ENCODE results near the gene CASS4.
"Not testable (repeated sequence)": the region's sequence is repeated elsewhere in the genome, so short reads cannot be mapped to it uniquely, and the experiment has no call there.

Gene CASS4, protein sequence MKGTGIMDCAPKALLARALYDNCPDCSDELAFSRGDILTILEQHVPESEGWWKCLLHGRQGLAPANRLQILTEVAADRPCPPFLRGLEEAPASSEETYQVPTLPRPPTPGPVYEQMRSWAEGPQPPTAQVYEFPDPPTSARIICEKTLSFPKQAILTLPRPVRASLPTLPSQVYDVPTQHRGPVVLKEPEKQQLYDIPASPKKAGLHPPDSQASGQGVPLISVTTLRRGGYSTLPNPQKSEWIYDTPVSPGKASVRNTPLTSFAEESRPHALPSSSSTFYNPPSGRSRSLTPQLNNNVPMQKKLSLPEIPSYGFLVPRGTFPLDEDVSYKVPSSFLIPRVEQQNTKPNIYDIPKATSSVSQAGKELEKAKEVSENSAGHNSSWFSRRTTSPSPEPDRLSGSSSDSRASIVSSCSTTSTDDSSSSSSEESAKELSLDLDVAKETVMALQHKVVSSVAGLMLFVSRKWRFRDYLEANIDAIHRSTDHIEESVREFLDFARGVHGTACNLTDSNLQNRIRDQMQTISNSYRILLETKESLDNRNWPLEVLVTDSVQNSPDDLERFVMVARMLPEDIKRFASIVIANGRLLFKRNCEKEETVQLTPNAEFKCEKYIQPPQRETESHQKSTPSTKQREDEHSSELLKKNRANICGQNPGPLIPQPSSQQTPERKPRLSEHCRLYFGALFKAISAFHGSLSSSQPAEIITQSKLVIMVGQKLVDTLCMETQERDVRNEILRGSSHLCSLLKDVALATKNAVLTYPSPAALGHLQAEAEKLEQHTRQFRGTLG

DNA sequence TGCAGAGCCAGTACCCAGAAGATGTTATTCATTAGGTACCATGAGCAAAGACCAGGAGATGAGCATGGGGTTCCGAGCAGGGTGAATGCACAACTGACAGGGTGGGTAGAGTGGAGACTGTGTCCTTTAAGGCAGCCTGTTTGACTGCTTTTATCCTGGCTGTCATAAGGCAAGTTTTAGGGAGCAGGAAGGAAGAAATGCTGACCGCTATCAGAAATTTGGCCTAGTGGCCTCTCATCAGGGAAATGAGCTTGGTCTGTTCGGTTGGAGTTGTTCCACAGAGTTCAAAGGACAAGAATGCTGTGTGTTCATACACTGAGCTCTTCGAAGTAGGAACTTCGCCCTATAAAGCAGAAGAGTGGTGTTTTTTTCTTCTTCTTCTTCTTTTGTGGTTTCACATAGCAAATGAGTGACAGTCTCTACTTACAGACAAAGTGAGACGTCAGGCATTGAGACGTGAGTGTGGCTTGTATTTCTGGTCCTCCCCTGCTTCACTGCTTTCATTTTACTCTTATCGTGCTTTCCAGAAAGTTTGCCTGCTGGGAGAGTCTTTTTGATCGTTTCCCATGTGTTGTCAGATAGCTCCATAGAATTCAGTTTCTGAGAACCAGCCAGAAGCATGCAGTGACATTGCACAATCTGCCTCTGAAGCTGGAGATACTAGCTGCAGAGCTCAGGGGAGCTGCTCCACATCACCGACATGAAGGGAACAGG is at the start of gene CASS4:
Gene CASS4, plus strand, starts transcription at position 502 of the 714 bp plus-strand sequence. Its CDS starts 199 bp downstream, at position 701.
- DNase-seq: no peak

DNA sequence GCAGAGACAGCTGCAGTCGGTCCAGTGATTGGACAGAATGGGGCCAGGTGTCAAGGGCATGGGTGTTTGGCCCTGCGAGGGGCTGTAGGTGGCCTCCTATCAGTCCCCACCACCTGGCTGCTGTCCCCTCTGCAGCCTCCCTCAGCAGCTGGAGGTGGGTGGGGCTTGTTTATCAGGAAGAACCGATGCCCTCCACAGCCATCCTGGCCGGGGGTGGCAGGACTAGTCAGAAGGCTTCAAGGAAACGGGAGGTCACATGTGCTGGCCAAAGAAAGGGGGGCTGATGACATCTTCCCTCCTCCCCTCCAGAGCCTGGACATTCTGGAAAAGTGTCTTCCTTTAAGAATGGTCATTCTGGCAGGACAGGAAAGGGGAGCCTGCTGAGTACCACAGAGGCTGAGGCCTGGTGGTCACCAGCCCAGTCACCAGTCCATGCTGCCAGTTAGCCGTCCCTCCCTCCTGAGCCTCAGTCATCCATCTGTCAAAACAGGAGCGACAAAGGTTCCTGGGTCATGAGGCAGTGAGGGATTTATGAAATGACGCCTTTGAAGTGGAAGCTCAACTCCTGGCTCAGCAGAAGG is 49.1 kb upstream of the CASS4 start:
- DNase-seq: no peak

DNA sequence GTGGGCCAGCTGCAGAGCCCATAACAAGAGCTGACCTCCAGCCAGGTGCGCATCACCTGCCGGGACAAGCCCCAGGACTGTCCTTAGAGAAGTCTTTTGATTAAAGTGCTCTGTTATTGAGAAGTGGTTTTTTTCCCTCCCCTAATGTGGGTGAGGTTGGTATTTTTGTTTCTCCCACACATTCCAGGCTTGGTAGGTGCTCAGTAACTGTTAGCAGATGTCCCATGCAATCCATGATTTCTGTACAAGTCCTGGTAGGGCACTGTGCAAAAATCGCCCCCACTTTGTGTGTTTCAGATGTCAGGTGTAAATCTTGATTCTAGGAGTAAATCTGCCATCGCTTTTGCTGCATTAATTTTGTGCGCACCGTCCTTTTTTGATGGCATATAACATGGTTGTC is 48.6 kb upstream of the CASS4 start:
- DNase-seq: no peak

DNA sequence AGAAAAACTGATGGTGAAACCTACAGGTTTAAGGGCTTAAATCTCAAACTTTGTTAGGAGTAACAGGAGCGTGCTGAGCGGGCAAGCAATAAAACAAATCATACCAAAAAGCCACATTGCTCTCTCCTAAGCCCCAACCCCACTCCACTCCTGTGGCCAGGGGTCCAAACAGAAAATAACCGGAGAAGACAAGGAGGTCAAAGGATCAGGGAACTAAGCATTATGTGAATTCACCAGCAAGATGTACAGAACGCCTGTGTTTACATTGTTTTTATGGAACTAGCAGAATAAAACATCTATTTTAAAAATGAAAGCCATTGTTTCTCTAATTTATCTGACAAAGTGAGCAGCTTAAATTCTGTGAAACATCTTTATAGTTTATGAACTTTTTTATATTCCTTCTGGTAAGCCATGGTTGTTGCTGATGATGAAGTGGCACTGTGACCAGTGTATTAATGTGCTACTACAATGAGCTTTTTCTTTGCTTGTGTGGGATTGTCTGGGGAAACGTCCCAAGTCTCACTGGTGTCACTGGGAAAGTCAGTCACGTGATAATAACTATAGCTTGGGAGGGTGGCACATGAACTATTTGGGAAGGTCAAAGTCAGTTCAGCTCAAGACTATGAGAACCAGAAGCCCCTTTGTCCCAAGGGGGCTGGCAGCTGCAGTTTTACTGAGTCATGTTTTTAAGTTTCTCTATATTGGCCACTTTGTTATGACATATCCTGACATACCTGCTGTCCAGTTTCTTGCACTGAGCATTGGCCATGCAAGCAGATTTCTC is 43.5 kb upstream of the CASS4 start:
- no peak for DNase-seq

DNA sequence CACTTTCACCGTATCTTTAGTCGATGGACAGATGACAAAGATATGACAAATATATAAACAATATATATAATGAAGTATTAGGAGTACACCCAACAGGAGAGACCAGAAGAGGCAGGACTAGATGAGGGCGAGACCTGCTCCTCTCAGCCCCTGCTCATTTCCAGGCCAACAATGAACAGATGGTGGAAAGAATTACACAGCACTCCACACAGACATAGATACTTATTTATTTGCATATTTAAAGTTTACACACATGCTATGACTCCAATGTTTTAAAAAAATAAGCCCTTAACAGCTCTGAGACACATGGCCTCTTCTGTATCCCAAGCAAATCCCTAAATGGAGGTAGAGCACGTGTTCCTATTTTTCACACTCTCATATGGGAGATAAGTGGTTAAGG is 42.9 kb upstream of the CASS4 start:
- no peak for DNase-seq

DNA sequence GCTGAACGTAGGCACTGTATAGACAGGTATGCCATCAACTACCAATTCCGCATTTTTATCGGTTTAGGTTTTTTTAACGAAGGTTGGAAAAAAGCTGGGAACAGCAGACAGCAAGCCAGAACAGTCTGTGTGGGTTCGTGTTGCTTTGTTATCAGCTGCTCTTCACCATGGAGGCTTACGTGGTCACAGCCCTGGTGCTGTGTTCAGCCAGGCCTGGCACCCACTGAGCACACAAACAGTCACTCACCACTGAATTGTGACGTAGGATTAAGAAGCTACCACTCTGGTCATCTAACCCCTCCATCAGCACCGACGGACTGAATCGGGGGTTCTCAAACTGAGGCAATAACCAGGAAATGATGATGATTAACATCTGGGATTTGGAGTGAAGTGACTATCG is 40.1 kb upstream of the CASS4 start:
- DNase-seq: no peak

DNA sequence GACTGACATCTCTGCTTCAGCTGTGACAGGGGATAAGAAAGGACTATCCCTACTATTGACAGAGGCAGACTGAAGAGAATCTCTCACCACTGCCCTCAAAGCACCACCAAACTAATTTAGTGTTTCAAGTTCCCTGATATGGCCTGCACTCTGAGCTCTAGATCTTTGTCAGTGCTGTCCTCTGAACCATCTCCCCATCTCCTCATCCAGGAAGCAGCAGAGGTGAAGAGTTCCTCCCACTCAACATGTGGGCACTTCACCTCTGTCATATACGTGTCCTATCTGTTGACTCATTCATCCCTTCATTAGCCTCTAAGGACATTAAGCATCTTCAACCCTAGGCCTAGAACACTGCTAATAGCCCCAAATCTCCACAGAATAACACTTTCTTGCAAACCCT is 39.2 kb upstream of the CASS4 start:
- no peak for DNase-seq

DNA sequence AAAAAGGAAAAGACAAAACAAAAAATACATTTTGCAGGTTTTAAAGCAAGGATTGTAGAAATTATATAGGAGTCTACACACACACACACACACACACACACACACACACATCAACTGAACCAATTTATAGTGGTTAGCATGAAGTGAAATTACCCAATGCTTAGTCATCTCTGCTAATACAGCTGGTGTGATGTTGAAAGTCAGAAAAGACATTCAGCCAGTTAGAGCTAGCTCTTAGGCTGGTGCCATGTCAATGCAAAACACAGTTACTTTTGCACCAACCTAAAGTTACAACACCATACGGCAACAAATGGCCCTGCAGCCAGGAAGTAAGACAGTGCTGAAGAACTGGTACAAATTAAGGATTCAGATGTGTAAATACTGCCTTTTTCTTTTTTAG is 38.1 kb upstream of the CASS4 start:
- no peak for DNase-seq

DNA sequence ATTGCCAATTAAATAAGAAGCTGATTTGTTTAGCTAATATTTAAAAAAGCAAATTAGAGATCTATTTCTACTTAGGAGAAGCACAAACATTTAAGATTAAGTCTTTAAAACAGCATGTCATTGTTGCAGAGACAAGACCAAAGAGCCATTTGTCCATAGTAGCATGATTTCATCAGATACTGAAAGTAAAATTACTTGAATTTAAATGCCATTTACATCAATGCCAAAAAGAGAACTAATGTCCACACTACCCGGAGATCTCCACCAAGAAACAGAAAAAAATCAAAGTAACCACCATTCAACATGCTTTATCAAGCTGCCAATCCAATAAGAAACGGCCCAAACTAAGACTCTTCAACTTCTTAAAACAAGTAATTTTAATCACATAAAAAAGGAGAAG is 35.7 kb upstream of the CASS4 start:
- DNase-seq: no peak

DNA sequence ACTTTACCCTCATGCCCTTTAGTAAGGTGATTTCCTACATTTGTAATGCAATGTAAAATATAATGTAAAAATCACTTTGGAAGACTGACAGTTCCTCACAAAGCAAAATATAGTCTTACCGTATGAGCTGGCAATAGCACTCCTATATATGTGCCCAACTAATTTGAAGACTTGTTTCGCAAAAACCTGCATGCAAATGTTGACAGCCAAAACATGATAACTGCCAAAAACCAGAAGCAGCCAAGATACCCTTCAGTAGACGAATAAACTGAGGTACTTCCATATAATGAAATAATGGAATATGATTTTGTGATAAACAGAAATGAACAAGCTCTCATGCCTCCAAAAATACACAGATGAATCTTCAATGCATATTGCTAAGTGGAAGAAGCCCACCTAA is 33.7 kb upstream of the CASS4 start:
- DNase-seq: no peak

DNA sequence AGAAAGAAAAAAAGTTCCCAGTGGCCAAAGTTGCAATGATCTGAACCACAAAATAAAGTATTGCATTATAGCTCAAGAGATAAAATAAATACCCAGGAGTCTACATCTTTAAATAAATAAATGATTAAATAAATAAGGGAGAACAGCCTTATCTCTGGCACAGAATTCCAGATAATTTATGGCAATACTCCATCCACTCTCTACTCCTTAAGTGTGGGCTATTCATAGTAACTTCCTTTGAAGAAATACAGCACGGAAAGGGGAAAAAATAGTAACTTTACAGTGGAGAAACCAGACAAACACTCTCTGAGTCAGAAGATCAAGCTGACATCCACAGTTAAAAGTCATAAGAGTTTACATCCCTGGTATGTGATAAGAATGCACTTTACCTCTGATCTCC is 31.7 kb upstream of the CASS4 start:
- no peak for DNase-seq

DNA sequence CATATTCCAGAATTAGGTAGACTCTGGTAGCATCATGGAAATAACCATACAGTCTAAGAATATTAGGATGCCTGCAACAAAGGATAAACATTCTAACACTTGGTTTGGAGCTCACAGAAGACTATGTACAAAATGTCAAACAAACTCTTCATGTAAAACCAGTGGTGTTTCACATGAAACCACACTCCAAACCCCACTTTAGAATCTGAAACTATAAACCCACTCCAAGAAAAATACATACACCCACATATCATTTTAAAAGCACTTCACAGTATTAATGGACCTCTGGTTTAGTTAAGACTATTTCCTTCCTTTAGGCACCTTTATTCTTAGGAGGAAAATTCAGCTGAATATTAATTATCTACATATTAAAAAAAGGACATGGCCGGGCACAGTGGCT is 30.6 kb upstream of the CASS4 start:
- DNase-seq: no peak

DNA sequence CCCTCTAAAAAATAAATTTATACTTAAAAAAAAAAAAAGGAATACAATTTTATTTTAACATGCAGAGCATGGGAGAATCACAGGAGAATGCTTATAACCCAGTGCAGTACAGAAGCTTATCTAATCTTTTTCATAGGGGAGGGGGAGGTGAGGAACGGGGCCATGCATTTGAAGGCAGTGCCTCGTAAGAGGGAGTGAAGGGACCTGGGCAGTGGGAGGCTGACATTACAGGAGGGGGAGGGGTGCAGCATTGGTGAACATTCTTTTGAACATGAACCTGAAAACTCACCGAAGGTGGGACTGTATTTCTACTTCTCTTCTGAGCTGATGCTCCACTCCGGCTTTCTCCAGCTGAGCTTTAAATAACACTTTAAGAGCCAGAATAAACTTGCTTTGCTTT is 29.4 kb upstream of the CASS4 start:
- no peak for DNase-seq

DNA sequence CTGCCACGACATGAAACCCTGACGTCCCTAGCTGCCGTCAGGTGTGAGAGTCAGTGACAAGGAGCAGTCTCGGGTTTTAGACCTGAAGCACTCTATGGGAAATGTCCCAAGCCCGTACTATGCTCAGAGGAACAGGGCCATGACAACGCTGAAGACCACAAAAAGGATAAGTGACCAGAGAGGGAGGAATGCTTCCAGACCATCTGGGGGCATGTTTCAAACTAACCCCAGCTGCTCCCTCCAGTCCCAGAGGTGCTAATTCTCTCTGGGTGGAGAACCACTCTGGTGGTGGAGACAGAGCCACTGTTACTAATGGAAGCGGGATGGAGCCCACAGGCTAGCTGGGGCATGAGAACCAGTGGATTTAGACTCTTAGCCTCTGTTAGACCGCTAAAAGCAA is 28.7 kb upstream of the CASS4 start:
- no peak for DNase-seq

DNA sequence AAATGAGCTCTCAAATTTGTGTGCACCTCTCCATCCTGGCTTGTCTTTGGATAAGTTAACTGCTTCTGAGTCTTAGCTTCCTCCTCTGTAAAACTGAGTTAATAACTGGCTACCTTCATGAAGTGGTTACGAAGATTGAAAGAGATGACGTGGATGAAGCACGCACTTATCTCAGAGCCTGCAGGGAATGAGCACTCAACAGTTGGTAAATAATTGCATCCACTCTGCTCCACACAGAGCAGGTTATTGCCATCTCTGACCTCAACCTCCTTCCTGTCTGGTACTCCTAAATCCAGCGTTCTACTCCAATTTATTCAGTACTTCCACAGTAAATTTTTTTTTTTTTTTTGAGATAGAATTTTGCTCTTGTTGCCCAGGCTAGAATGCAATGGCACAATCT is 26.9 kb upstream of the CASS4 start:
- no peak for DNase-seq

DNA sequence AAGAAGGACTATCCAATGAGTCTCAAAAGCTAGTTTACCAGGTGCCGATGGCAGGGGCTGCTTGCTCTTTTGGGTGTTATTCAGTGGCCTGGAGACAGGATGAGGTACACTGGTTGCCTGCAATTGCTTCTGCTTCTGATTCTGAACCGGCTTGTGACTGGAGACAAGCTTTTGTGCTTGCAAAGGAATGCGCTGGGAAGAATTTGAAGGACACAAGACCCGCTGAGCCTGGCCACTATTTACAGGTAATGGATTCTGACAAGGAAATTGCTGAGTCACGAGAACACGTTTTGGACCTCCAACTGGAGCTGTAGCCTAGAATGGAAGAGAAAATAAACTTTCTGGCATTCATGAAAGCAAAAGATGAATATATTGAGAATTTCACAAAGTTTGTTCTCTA is 25.8 kb upstream of the CASS4 start:
- no peak for DNase-seq

DNA sequence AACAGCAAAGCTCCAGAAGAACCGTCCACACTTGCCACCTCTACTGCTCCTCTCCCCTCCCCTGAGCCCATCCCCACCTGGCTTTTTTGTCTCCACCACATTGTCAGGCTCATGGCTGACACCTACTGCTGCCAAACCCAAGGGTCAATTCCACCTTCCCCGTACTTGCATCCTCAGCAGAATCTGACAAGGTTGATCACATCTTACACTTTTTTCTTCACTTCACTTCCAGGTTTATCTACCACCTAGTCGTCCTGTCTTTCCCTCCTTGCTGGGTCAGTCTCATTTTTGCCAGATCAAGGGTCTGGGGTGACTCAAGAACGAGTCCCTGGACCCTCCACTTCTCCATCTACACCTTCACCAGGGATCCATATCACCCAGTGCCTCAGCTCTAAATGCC is 23.2 kb upstream of the CASS4 start:
- DNase-seq: no peak

DNA sequence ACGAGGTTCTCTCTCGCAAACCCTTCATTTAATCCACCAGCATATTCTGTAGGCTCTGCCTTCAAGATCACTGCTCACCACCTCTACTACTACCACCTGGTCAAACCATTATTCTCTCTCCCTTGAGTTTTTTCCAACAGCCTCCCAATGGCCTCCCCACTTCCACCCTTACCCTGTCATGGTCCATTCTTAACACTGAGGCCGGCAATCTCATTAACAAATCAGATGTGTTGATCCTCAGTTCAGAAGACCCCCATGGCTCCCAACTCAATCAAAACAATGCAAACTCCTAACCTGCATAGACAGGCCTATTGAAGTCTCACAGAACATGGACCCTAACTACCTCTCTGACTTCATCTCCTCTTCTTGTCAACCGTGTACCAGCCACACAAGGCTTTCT is 22.3 kb upstream of the CASS4 start:
- DNase-seq: no peak

DNA sequence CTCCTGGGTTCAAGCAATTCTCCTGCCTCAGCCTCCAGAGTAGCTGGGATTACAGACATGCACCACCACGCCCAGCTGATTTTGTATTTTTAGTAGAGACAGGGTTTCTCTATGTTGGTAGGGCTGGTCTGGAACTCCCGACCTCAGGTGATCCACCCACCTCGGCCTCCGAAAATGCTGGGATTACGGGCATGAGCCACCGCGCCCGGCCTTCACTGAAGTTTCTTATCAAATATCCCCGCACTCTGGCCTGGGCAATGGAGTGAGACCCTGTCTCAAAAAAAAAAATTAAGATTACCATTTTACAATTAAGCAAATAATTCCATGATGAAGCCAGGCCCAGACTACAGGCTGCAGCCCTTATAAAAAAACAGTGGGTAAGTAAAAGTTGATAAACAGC is 21.7 kb upstream of the CASS4 start:
- DNase-seq: not testable (repeated sequence)

DNA sequence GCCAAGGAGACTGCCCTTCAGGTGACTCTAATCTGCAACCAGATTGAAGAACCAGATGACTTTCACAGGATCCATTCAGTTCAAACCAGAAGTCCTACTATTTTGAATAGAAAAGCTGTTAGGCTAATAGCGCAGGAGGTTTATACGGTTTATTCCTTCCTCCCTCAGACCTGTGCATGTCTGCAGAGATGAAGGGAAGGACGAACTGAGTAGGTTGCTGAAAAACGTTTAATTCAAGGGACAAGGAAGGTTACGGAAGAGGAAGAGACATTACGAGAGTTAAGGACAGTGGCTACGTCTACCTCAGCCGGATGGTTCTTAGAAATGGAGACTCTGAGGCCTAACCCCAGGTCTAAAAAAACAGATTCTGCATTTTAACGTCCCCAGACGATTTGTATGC is 21.0 kb upstream of the CASS4 start:
- no peak for DNase-seq

DNA sequence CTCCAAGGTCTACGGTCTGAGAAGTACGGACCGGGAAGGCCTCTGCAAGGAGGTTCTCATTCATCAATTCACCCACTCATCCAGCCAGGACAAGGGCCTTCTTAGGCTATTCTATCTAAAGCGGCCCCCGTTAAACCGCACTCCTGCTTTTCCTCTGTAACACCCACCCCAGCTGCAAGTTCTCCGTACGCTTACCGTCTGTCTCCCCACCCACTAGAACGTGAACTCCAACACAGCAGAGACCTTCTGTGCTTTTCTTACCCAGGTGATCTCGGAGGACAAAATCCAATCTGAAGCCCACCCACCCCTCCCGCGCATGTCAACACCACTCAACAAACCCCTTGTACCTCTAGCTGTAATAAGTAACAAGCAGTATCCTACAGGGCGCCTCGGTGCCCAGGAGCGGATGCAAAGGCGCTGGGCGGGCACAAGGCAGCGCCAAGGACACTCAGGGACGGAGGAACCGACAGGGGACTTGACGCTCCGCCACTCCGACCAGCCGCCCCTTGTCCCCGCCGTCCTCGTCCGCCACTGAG is 20.4 kb upstream of the CASS4 start:
- DNase-seq: no peak

Measured in right forelimb (tissue), 1 donor.